Tibial nerve (tissue), 4 donors: Measurements from ENCODE around the gene DHFR2. TPM values are rescaled to one million over a fixed set of nuclear protein-coding genes. Genes with fewer than 3 reads are reported as not detected.

ENCODE experiments used
- DNase-seq, 2 donors: peaks; one replicate each; pipeline ENCODE4 v3.0.0-alpha.2; 2019; ENCODE audit warnings: low spot score in 2 of 2
- H3K27ac ChIP-seq, 4 donors: fragments of 200-600 bp; sonication (generic) in 3 of 4; one replicate each; pipeline ENCODE4 v1.5.1; 2017 to 2019; ENCODE audit warnings: mild to moderate bottlenecking in 1 of 4
- H3K27me3 ChIP-seq, 2 donors: fragments of 200-600 bp; sonication (generic) in 1 of 2; one replicate each; pipeline versions ENCODE4 v1.5.1 to v1.6.0; 2017 to 2019
- H3K36me3 ChIP-seq, 3 donors: fragments of 200-600 bp; sonication (generic); one replicate each; pipeline ENCODE4 v1.5.1; 2018 to 2019
- H3K4me1 ChIP-seq, 4 donors: fragments of 200-600 bp; sonication (generic) in 3 of 4; one replicate each; pipeline ENCODE4 v1.5.1; 2017 to 2019
- H3K4me3 ChIP-seq, 4 donors: fragments of 200-600 bp; sonication (generic) in 3 of 4; one replicate each; pipeline ENCODE4 v1.5.1; 2017 to 2019; ENCODE audit warnings: mild to moderate bottlenecking in 1 of 4, moderate library complexity in 1 of 4
- H3K9me3 ChIP-seq, 4 donors: fragments of 200-600 bp; sonication (generic) in 3 of 4; one replicate each; pipeline ENCODE4 v1.5.1; 2017 to 2019
- EP300 ChIP-seq, 2 donors: sonication (generic); formaldehyde crosslinking; IDR thresholded peaks; one replicate each; pipeline ENCODE4 v1.6.1; 2017; ENCODE audit warnings: antibody characterized with exemption in 2 of 2, mild to moderate bottlenecking in 1 of 2
- POLR2A ChIP-seq, 2 donors: fragments of 450-650 bp; IDR thresholded peaks; one replicate each; pipeline ENCODE4 v1.6.1; 2017; ENCODE audit warnings: antibody characterized with exemption in 2 of 2, mild to moderate bottlenecking in 2 of 2, moderate library complexity in 2 of 2
- WGBS, 2 donors: methylation state at CpG; one replicate each; pipeline ENCODE4 v1.1.5; 2018; 5-methylcytosine and 5-hydroxymethylcytosine counted together
- total RNA-seq, 4 donors: library from RNA; depleted of rRNA; stranded (reverse); fragments of >200 nt; gene quantifications; one replicate each; pipeline ENCODE4 v1.1.0, GENCODE V29; 2016
- TF ChIP-seq, protein P1 (sequence below), 5 experiments: fragments of 200-600 bp in 3 of 5; fragments of 450-650 bp in 2 of 5; sonication (generic) in 3 of 5; IDR thresholded peaks; one replicate each; pipeline ENCODE4 v1.5.1; 2016 to 2019; ENCODE audit warnings: antibody characterized with exemption in 5 of 5, mild to moderate bottlenecking in 3 of 5, moderate library complexity in 2 of 5

DHFR2 gene
- total RNA-seq, 4 donors from 2014 or later: 3.9 to 8.5 (median 4.9) TPM

DNA sequence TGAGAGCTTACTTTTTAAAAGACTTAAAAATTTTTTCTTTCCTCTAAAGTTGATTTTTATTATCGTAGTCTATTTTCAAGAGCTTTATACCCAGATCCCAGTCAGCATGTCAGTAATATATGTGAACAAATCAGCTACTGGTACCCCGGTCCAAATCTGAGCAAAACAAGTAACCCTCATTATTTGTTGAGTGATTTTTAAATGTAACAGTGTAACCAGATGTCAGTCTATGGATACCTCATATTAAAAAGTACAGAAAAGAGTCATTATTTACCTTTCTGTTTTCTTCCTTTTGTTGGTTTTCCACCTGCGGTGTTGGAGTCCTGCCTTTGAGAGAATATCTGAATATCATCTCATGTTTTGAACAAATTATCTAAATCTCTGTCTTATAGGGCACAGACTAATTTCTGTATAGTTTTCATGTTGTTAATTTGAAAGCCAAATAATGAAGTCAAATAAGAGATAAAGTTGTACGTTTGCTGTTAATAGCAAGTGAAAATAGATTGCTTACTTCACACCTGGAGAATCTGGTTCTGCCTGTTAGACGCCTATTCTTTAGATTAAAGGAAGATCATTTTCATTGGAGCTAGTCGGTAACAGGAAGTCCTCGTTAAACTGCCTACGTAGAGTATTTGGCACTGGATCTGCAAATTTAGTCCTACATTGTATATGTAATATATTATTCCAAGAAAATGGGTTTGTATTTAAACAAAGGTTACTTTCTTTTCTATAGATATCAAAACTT, 34.5 kb downstream of the DHFR2 start, which contains the start of gene STX19:
TSS of gene STX19 (minus strand) at position 505 of the 745 bp plus-strand sequence. CDS start 13,328 bp downstream, outside the sequence.
- no peak for DNase-seq
- Histone ChIP-seq H3K4me1 (peaks cover 0 to 9% (median 0%) of the 10 kb centered on the region in 4 donors), H3K27ac (no peak within 1 kb of the TSS), H3K9me3 (no peaks in the 10 kb centered on the region), H3K36me3 (no peaks in the 10 kb centered on the region), H3K27me3 (no peaks in the 10 kb centered on the region), H3K4me3 (no peak within 1 kb of the TSS)
- TF ChIP-seq POLR2A (IDR thresholded peaks at IDR 0.05): no peak
- TF ChIP-seq EP300 (IDR thresholded peaks at IDR 0.05): no peak
- TF ChIP-seq, protein P1, sequence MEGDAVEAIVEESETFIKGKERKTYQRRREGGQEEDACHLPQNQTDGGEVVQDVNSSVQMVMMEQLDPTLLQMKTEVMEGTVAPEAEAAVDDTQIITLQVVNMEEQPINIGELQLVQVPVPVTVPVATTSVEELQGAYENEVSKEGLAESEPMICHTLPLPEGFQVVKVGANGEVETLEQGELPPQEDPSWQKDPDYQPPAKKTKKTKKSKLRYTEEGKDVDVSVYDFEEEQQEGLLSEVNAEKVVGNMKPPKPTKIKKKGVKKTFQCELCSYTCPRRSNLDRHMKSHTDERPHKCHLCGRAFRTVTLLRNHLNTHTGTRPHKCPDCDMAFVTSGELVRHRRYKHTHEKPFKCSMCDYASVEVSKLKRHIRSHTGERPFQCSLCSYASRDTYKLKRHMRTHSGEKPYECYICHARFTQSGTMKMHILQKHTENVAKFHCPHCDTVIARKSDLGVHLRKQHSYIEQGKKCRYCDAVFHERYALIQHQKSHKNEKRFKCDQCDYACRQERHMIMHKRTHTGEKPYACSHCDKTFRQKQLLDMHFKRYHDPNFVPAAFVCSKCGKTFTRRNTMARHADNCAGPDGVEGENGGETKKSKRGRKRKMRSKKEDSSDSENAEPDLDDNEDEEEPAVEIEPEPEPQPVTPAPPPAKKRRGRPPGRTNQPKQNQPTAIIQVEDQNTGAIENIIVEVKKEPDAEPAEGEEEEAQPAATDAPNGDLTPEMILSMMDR (IDR thresholded peaks at IDR 0.05): no peak
- 72 to 74% methylated on average over 8 of the region's 8 CpGs for WGBS, 2 donors

DNA sequence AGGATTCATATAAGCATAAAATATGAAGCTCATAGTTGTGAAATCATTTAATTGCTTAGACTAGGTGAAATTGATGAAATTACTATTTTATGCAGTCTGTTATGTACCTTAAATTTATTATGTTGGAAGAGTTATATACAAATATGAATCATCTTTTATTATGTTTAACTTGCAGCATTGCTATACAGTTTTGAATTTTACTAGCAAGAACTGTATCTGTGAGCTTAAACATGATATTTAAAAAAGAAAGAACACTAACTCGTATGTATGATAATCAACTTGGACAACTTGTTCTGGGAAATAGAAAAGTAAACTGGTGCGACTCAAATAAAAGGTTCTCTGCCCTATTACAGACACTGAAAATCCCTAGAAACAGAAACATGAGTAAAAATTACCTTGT, 36.1 kb downstream of the DHFR2 start:
- peaks cover 0 to 7% (median 0%) of the 10 kb centered on the region in 3 donors for H3K36me3 ChIP-seq
- peaks cover 0 to 9% (median 0%) of the 10 kb centered on the region in 4 donors for H3K4me1 ChIP-seq
- TF ChIP-seq POLR2A (IDR thresholded peaks at IDR 0.05): no peak
- TF ChIP-seq, protein P1 (IDR thresholded peaks at IDR 0.05): no peak
- no peak for TF ChIP-seq EP300 (IDR thresholded peaks at IDR 0.05)
- no peaks in the 10 kb centered on the region for H3K27me3 ChIP-seq
- H3K4me3 ChIP-seq: no peak overlapping the region
- peak overlapping the region in 1 of 4 donors; percentile 43 for H3K27ac ChIP-seq
- WGBS, 2 donors: 85 to 86% methylated on average over 2 of the region's 2 CpGs
- no peak for DNase-seq
- no peaks in the 10 kb centered on the region for H3K9me3 ChIP-seq

DNA sequence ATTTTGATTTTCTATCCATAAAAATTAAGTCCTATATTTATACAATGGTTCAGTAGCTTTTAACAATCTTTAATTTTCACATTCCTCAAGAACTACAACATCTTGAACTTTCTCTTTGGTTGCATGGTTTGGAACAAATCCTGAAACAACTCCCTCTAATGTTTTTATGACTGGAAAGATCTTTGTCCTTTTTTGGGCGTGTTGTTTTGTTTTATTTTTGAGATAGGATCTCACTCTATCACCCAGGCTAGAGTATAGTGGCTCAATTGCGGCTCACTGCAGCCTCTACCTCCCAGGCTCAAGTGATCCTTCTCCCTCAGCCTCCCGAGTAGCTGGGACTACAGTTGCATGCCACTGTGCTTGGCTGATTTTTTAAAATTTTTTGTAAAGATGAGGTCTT, 38.3 kb downstream of the DHFR2 start:
- Histone ChIP-seq H3K36me3 (peaks cover 0 to 17% (median 0%) of the 10 kb centered on the region in 3 donors), H3K27ac (peak overlapping the region in 2 of 4 donors; percentile 41 to 43), H3K4me1 (peaks cover 0 to 9% (median 0%) of the 10 kb centered on the region in 4 donors), H3K27me3 (no peaks in the 10 kb centered on the region), H3K9me3 (no peaks in the 10 kb centered on the region), H3K4me3 (no peak overlapping the region)
- TF ChIP-seq, protein P1 (IDR thresholded peaks at IDR 0.05): no peak
- TF ChIP-seq POLR2A (IDR thresholded peaks at IDR 0.05) (no peak), EP300 (IDR thresholded peaks at IDR 0.05) (no peak)
- no peak for DNase-seq
- 54 to 58% methylated on average over 3 of the region's 3 CpGs for WGBS, 2 donors

DNA sequence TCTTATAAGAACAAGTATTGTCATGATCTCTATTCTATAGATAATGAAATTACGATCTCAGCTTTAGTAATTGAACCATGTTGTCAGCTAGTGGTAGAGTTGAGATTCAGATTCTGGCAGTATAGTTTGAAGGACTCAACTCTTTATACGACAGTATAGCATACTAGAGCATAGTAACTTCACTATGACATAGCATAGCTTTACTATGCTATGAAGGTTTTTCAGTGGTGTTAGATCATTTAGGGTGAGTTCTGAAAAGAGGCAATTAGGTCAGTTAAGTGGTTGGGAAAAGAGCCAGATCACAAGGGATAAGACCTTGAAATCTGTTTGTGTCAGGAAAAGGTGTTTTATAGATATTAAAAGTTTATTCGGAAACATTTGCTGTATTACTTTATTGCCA, 42.4 kb downstream of the DHFR2 start:
- H3K9me3 ChIP-seq: no peaks in the 10 kb centered on the region
- TF ChIP-seq EP300 (IDR thresholded peaks at IDR 0.05) (no peak), POLR2A (IDR thresholded peaks at IDR 0.05) (no peak)
- TF ChIP-seq, protein P1 (IDR thresholded peaks at IDR 0.05): no peak
- DNase-seq: no peak
- H3K4me1 ChIP-seq: peaks cover 0 to 5% (median 0%) of the 10 kb centered on the region in 4 donors
- no peak overlapping the region for H3K4me3 ChIP-seq
- 86 to 93% methylated on average over 3 of the region's 3 CpGs for WGBS, 2 donors
- peaks cover 0 to 21% (median 0%) of the 10 kb centered on the region in 3 donors for H3K36me3 ChIP-seq
- H3K27ac ChIP-seq: no peak overlapping the region
- H3K27me3 ChIP-seq: no peaks in the 10 kb centered on the region

DNA sequence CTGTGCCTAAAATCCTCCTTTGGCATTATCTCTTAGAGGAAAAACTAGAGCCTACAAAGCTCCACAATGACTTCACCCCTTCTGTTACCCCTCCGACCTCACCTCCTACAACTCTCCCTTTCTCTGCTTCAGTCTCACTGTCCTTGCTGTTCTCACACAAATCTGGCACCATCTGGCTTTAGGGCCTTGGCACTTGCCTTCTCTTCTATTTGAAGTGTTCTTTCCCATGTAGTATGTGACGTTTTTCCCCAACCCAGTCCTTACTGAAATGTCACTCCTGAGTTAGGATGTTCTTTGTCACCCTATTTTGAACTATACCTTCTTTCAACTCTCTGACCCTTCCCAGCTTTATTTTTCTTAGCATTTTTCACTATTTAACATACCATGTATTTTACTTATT, 43.1 kb downstream of the DHFR2 start:
- Histone ChIP-seq H3K4me1 (peaks cover 0 to 5% (median 0%) of the 10 kb centered on the region in 4 donors), H3K27me3 (no peaks in the 10 kb centered on the region), H3K36me3 (peaks cover 0 to 21% (median 0%) of the 10 kb centered on the region in 3 donors), H3K9me3 (no peaks in the 10 kb centered on the region), H3K27ac (no peak overlapping the region), H3K4me3 (no peak overlapping the region)
- WGBS, 2 donors: 83 to 87% methylated on average over 2 of the region's 2 CpGs
- no peak for TF ChIP-seq POLR2A (IDR thresholded peaks at IDR 0.05)
- TF ChIP-seq, protein P1 (IDR thresholded peaks at IDR 0.05): no peak
- no peak for TF ChIP-seq EP300 (IDR thresholded peaks at IDR 0.05)
- DNase-seq: no peak
